Activated CD8-positive, alpha-beta T cell treated with anti-CD3 and anti-CD28 coated beads, Interleukin-2, amount 10 ng/mL, durations not matched to agents 7 days and 5 days (primary cell): Measurements from ENCODE around the gene FSD2. TPM values are rescaled to one million over a fixed set of nuclear protein-coding genes. Genes with fewer than 3 reads are reported as not detected.
"Not testable (repeated sequence)": the region's sequence is repeated elsewhere in the genome, so short reads cannot be mapped to it uniquely, and the experiment has no call there.

Experiments used
- ATAC-seq: fragments of 150-1000 bp; cut with Tn5 transposase; one replicate; pipeline ENCODE4 v1.10.0; 2021; ENCODE audit warnings: moderate library complexity
- CTCF ChIA-PET: fragments of 350-600 bp; sonication (Branson Sonifier 250); formaldehyde crosslinking; loops from one replicate; lab custom pipeline; 2021; ENCODE audit warnings: antibody characterized with exemption; lab: Charles Lee
- POLR2A ChIA-PET: fragments of 350-600 bp; sonication (Branson Sonifier 250); formaldehyde crosslinking; loops from one replicate; lab custom pipeline; 2021; ENCODE audit warnings: antibody characterized with exemption; lab: Charles Lee
- DNase-seq: peaks from one replicate; pipeline ENCODE4 v3.0.0-alpha.2; 2020
- H3K27ac Mint-ChIP-seq: one replicate; pipeline ENCODE4 v1.8.0; 2021; ENCODE audit warnings: mild to moderate bottlenecking, mixed read lengths
- H3K27me3 Mint-ChIP-seq: one replicate; pipeline ENCODE4 v1.8.0; 2021; ENCODE audit warnings: low read depth, mixed read lengths
- H3K36me3 Mint-ChIP-seq: one replicate; pipeline ENCODE4 v1.8.0; 2021; ENCODE audit warnings: low read depth, mixed read lengths
- H3K4me1 Mint-ChIP-seq: one replicate; pipeline ENCODE4 v1.8.0; 2021; ENCODE audit warnings: low read depth, mixed read lengths
- H3K4me3 Mint-ChIP-seq: one replicate; pipeline ENCODE4 v1.8.0; 2021; ENCODE audit warnings: mild to moderate bottlenecking, mixed read lengths
- H3K9me3 Mint-ChIP-seq: one replicate; pipeline ENCODE4 v1.8.0; 2022; ENCODE audit warnings: mixed read lengths; ENCODE audit not compliant: insufficient read depth
- total RNA-seq, 2 experiments: library from RNA; stranded (reverse); gene quantifications; one replicate each; pipeline ENCODE4 v1.2.3, GENCODE V29; 2021

Gene FSD2
- total RNA-seq, 2 experiments from 2014 or later: not detected

- DNase-seq: no peak
- Mint-ChIP-seq H3K27ac (no peak overlapping the region), H3K4me1 (no peaks in the 10 kb centered on the region), H3K27me3 (peaks cover 7% of the 10 kb centered on the region), H3K9me3 (no peaks in the 10 kb centered on the region), H3K36me3 (no peaks in the 10 kb centered on the region), H3K4me3 (no peak overlapping the region)
- no peak for ATAC-seq
- CTCF ChIA-PET: no interaction called here
- POLR2A ChIA-PET: no interaction called here
These were observed 17.4 kb downstream of the FSD2 start for GRCh38 chr15:82788496-82788895.

DNA sequence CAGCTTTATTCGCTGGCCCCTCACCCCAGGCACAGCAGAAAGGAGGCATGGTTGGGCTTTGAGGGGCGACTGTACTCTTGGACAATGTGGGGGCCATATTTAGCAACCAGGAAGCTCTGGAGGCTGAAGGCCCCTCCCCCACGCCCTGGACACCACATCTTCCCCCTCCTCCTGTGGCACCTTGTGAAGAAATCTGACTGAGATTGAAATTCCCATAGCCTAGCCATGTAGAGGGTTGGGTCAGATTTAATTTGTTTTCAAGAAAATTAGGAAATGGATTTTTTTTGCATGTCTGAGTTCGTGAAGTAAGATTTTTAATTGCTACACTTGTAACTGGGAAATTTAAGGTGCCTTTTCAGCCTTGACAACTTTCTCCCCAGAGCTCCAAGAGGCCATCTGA lies 24.5 kb downstream of the FSD2 start:
- ChIA-PET CTCF (no interaction called here), POLR2A (no interaction called here)
- no peak overlapping the region for H3K27ac Mint-ChIP-seq
- H3K9me3 Mint-ChIP-seq: no peaks in the 10 kb centered on the region
- DNase-seq: no peak
- no peaks in the 10 kb centered on the region for H3K36me3 Mint-ChIP-seq
- no peak for ATAC-seq
- no peaks in the 10 kb centered on the region for H3K4me1 Mint-ChIP-seq
- H3K4me3 Mint-ChIP-seq: no peak overlapping the region
- H3K27me3 Mint-ChIP-seq: peaks cover 2% of the 10 kb centered on the region

DNA sequence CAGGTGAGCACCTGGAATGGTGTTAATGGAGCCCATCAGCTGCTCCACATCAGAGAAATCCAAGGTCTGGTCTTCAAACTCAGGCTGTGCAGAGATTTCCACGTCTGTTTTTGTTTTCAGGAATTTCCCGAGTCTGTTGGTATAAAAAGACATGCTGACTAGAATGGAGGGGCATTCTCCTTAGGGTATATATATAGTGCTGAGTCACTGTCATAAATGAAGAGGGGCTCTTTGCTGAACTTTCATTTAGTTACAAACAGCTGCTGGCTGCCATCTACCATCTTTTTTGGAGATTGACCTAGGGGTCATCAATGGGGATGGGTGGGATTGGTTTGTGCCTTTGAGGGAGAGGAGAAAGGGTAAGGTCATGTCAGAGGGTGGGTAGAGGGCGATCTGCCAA lies 27.1 kb downstream of the FSD2 start:
- Mint-ChIP-seq H3K27me3 (no peaks in the 10 kb centered on the region), H3K4me1 (no peaks in the 10 kb centered on the region), H3K4me3 (no peak overlapping the region), H3K36me3 (no peaks in the 10 kb centered on the region), H3K9me3 (no peaks in the 10 kb centered on the region), H3K27ac (no peak overlapping the region)
- DNase-seq (no peak), ATAC-seq (no peak)
- ChIA-PET POLR2A (interaction anchor here (0.5 kb wide), 1 partner anchor 34 kb away, joined by 3 read pairs; no protein-coding TSS in a partner anchor), CTCF (no interaction called here)

DNA sequence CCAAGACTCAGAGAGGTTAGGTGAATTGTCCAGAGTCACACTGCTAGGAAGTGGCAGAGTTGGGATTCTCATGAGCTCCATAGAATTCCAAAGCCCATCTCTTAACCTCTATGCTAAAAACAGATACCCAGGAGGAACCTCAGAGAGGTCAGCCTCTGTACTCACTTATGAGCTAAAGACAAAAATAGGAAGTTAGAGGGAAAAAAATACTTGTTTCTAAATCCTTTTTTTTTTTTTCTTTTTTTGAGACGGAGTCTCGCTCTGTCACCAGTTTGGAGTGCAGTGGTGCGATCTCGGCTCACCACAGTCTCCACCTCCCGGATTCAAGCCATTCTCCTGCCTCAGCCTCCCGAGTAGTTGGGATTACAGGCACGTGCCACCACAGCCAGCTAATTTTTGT lies 31.4 kb downstream of the FSD2 start:
- Mint-ChIP-seq H3K4me1 (no peaks in the 10 kb centered on the region), H3K27ac (no peak overlapping the region), H3K27me3 (peaks cover 3% of the 10 kb centered on the region), H3K9me3 (no peaks in the 10 kb centered on the region), H3K4me3 (no peak overlapping the region), H3K36me3 (no peaks in the 10 kb centered on the region)
- ATAC-seq (no peak), DNase-seq (no peak)
- ChIA-PET CTCF (interaction anchor here (0.7 to 1.1 kb wide), 3 partner anchors 10 to 352 kb away, joined by 3 to 4 read pairs (median 3); no protein-coding TSS in a partner anchor), POLR2A (no interaction called here)

DNA sequence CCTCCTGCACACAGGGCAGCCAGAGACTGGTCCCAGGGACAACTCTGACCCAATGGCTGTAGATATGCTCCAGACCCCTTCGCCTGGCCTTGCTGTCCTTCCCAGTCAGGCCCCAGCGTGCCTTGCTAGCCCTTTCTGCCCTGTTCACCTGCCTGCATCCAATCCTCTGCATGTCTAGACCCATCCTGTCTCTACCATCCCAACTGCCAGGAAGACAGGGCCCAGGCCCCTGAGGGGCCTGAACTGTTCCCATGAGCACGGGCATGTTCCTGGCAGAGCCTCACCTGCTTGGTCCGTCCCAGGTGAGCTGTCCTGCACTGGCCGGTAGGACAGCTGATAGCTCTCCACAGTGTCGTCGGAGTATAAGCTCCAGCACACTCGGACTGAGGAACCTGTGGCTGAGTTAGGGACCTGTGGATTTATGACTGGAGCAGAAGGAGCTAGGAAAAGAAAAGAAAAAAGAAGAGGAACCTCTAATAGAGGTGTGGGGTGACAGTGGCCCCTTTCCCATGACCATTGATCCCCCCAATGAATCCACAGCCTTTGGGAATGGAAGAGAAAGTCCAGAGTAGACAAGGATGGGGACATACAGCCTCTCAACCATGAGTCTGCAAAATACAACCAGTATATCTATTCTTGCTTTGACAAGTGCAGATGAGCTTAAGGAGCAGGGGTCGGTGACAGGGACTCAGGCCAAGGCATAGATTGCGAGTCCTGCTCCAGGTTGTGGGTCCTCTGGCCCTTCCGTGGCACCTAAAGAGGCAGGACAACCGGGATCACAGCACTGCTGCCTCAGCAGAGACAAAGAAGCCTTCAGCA lies 33.9 kb downstream of the FSD2 start:
- ChIA-PET POLR2A (no interaction called here), CTCF (no interaction called here)
- Mint-ChIP-seq H3K4me1 (no peaks in the 10 kb centered on the region), H3K27ac (no peak overlapping the region), H3K36me3 (peaks cover 3% of the 10 kb centered on the region), H3K9me3 (no peaks in the 10 kb centered on the region), H3K27me3 (peaks cover 3% of the 10 kb centered on the region), H3K4me3 (no peak overlapping the region)
- no peak for ATAC-seq
- DNase-seq: no peak

- H3K27ac Mint-ChIP-seq: no peak overlapping the region
- POLR2A ChIA-PET: interaction anchor here (1.0 kb wide), 1 partner anchor 18 kb away, joined by 3 read pairs; no protein-coding TSS in a partner anchor
- DNase-seq: no peak
- CTCF ChIA-PET: interaction anchor here (1.1 kb wide), 1 partner anchor 17 kb away, joined by 3 read pairs; no protein-coding TSS in a partner anchor
- H3K4me3 Mint-ChIP-seq: no peak overlapping the region
- H3K9me3 Mint-ChIP-seq: no peaks in the 10 kb centered on the region
- peaks cover 10% of the 10 kb centered on the region for H3K36me3 Mint-ChIP-seq
- no peak for ATAC-seq
- peaks cover 3% of the 10 kb centered on the region for H3K27me3 Mint-ChIP-seq
- peaks cover 5% of the 10 kb centered on the region for H3K4me1 Mint-ChIP-seq
These were observed 37.3 kb downstream of the FSD2 start for GRCh38 chr15:82768414-82769054.

- H3K9me3 Mint-ChIP-seq: no peaks in the 10 kb centered on the region
- H3K4me3 Mint-ChIP-seq: no peak overlapping the region
- ChIA-PET POLR2A (no interaction called here), CTCF (interaction anchor here (1.1 kb wide), 1 partner anchor 15 kb away, joined by 3 read pairs; no protein-coding TSS in a partner anchor)
- no peak overlapping the region for H3K27ac Mint-ChIP-seq
- H3K4me1 Mint-ChIP-seq: peaks cover 7% of the 10 kb centered on the region
- H3K36me3 Mint-ChIP-seq: peaks cover 12% of the 10 kb centered on the region
- ATAC-seq: no peak
- DNase-seq: no peak
- no peaks in the 10 kb centered on the region for H3K27me3 Mint-ChIP-seq
These were observed 38.6 kb downstream of the FSD2 start for GRCh38 chr15:82767163-82767829.

- peaks cover 14% of the 10 kb centered on the region for H3K36me3 Mint-ChIP-seq
- H3K9me3 Mint-ChIP-seq, POLR2A ChIA-PET, H3K27ac Mint-ChIP-seq, ATAC-seq, CTCF ChIA-PET, H3K4me3 Mint-ChIP-seq, H3K4me1 Mint-ChIP-seq, H3K27me3 Mint-ChIP-seq, DNase-seq: not testable (repeated sequence)
These were observed 39.7 kb downstream of the FSD2 start for GRCh38 chr15:82766201-82766600.

DNA sequence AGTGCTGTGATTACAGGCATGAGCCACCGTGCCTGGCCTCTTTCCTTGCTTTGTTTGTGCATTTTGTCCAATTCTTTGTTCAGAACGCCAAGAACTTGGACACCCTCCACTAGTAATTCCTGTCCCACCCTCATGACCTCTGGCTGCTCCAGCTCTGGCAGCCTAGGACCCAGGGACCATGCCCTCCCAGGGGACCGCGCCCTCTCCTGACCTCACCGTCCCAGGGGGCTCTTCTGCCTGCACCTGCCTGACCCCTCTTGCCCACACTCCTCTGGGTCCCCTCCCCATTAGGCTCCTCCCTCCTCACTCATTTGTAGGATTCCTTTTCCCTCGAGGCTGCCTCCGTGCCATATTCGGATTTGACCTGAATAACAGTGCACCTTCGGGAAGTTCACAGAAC lies 41.1 kb downstream of the FSD2 start:
- H3K4me3 Mint-ChIP-seq: no peak overlapping the region
- H3K9me3 Mint-ChIP-seq: no peaks in the 10 kb centered on the region
- H3K27ac Mint-ChIP-seq: peak overlapping the region; percentile 12
- no peak for DNase-seq
- POLR2A ChIA-PET: no interaction called here
- peaks cover 18% of the 10 kb centered on the region for H3K36me3 Mint-ChIP-seq
- H3K27me3 Mint-ChIP-seq: no peaks in the 10 kb centered on the region
- no peak for ATAC-seq
- CTCF ChIA-PET: no interaction called here
- H3K4me1 Mint-ChIP-seq: peaks cover 7% of the 10 kb centered on the region

DNA sequence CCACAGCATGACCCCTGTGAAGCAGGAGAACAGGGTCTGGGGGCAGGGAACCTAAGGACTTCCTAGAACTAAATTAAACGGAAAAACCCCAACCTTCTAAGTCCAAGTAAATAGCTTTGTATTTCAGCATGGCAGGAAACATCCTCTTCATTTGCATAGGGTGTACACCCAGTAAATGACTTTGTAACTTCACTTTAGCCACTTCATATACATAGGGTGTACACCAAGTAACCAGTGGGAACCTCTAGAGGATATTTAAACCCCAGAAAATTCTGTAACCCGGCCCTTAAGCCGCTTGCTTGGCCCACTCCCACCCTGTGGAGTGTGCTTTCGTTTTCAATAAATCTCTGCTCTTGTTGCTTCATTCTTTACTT lies 41.8 kb downstream of the FSD2 start:
- H3K9me3 Mint-ChIP-seq: no peaks in the 10 kb centered on the region
- no peak overlapping the region for H3K27ac Mint-ChIP-seq
- ATAC-seq: no peak
- H3K4me1 Mint-ChIP-seq: peaks cover 7% of the 10 kb centered on the region
- no peak overlapping the region for H3K4me3 Mint-ChIP-seq
- peaks cover 19% of the 10 kb centered on the region for H3K36me3 Mint-ChIP-seq
- DNase-seq: no peak
- CTCF ChIA-PET: no interaction called here
- H3K27me3 Mint-ChIP-seq: no peaks in the 10 kb centered on the region
- POLR2A ChIA-PET: no interaction called here

DNA sequence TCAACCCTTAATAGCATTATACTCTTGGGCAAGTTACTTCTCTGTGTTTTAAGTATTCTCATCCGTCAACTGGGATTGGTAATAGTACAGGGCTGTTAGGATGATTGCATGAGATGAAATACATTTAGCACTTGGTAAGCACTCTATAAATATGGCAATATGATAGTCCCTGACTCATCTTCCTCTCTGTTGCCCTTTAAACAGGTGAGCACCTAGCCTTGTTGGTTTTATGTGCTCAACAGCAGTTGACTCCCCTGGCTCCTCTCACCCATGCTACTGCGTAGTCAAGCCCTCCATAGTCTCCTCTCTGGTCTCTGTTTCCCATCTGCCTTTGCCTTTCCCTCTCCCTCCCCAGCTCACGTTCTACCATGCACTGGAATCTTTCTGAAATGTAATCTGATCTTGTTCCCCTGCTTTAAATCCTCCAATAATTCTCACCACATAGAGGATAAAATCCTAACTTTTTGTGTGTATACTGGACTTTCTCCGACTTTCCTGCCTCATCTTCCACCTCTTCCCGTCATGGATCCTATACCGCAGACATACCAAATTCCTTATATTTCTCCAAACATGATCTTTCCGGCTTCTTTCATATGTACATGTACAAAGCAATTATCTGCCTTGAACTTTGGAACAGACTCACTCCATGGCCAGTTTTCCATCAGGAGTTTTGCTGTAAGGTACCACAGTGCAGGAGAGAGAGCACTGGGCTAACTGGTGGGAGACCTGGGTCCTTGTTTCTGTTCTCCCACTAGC lies 42.3 kb downstream of the FSD2 start:
- no peak for DNase-seq
- no peaks in the 10 kb centered on the region for H3K27me3 Mint-ChIP-seq
- no peak overlapping the region for H3K27ac Mint-ChIP-seq
- no peaks in the 10 kb centered on the region for H3K9me3 Mint-ChIP-seq
- ChIA-PET CTCF (no interaction called here), POLR2A (no interaction called here)
- no peak for ATAC-seq
- H3K4me1 Mint-ChIP-seq: peaks cover 7% of the 10 kb centered on the region
- H3K36me3 Mint-ChIP-seq: peaks cover 22% of the 10 kb centered on the region
- no peak overlapping the region for H3K4me3 Mint-ChIP-seq
